HG02571 (cell line): ENCODE results near the gene SOS1.

ENCODE experiments used
- ATAC-seq: cut with Tn5 transposase; IDR thresholded peaks from one replicate; pipeline ENCODE4 v1.9.1; 2021; ENCODE audit warnings: mild to moderate bottlenecking, moderate library complexity; ENCODE audit not compliant: unreplicated experiment

Gene SOS1

DNA sequence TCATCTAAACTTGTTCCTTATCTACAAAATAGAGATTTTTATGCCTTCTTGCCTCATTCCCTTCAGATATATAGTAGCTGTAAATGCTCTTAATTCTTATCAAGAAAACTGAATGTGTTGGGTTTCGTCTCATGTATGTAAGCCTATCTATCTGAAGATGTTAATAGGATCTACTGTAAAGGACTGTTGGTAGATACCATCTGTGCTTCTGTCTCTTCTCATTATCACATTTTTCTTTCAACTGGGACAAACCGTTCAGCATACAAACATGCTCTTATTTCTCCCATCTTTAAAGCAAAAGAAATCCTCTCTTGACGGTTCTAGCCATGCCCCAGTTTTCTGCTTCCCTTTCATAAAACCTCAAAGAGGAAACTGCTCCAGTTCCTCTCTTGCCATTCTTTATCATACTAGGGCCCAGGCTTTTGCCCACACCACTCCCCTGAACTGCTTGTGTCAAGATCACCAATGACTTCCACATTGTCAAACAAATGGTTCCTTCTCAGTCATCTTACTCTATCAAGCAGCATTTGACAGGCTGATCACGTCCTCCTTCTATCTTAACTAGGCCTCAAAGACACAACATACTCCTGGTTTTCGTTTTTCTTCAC lies 142.5 kb downstream of the SOS1 start:
- ATAC-seq, result no peak

DNA sequence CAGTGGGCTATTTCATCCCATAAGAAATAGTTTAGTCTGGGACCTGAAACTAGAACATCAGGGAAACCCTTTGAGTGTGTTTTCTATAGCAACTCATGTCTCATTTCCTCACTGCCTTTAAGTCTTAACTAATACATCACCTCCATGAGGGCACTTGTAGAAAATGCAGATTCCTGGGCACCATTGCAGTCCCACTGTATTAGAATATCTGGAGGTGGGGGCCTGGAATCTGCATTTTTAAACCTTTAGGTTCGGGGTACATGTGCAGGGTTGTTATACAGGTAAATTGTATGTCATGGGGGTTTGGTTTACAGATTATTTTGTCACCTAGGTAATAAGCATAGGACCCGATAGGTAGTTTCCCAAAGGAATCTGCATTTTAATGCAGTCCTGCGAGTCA lies 143.8 kb downstream of the SOS1 start:
- no peak for ATAC-seq

DNA sequence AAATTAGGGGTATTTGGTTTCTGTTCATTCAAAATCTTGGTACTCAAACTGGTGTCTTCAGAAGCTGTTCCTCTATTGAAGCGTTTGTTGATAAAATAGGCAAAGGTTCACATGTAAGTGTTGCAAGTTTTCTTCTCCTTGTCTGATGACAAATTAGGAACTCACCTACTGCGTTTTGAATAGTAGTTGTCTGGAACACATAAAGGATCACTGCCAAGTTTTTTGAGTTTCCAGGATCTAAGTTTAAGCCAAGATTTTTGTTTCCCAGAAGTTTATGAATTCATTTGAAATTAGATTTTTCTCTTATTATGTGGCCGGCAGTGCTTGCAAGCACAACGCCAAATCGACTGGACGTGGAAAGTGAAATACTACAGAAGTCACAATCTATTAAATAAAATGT lies 145.8 kb downstream of the SOS1 start:
- ATAC-seq, result no peak

- no peak for ATAC-seq
These were observed 147.6 kb downstream of the SOS1 start for GRCh38 chr2:38973266-38973665.

GRCh38 chr2:38971377-38971776 lies 149.5 kb downstream of the SOS1 start:
- ATAC-seq, result no peak

- ATAC-seq, result no peak
These were observed 152.8 kb downstream of the SOS1 start for GRCh38 chr2:38968021-38968420.

DNA sequence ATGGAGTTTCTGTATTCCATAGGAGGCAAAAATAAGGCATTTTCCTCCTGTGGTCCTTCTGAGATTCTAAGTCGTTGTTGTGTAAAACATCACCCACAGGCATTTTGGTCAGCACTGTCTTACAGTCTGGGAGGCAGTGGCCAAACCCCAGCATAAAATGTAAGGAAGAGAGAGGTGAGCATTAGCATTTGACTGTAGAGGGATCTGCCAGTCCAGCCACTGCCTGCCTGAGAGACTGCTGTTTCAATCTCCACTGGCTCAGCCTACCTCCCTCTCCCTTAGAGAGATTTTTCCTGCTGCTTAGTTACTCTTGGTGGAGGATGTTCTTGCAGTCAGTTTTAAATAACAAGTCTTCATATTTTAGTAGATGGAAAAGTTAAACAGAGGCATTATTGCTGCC lies 154.2 kb downstream of the SOS1 start:
- ATAC-seq, result no peak

- ATAC-seq, result no peak
These were observed 154.8 kb downstream of the SOS1 start for GRCh38 chr2:38966006-38966405.

- no peak for ATAC-seq
These were observed 160.1 kb downstream of the SOS1 start for GRCh38 chr2:38960609-38961320.

GRCh38 chr2:38959938-38960608 lies 160.8 kb downstream of the SOS1 start:
- ATAC-seq, result no peak

GRCh38 chr2:38959466-38959865 lies 161.4 kb downstream of the SOS1 start:
- no peak for ATAC-seq

- no peak for ATAC-seq
These were observed 162.9 kb downstream of the SOS1 start for GRCh38 chr2:38957972-38958371.

GRCh38 chr2:38951766-38952165 lies 169.1 kb downstream of the SOS1 start:
- ATAC-seq, result no peak

GRCh38 chr2:38948995-38949394 lies 171.9 kb downstream of the SOS1 start:
- no peak for ATAC-seq

GRCh38 chr2:38948387-38948882 lies 172.4 kb downstream of the SOS1 start:
- no peak for ATAC-seq

DNA sequence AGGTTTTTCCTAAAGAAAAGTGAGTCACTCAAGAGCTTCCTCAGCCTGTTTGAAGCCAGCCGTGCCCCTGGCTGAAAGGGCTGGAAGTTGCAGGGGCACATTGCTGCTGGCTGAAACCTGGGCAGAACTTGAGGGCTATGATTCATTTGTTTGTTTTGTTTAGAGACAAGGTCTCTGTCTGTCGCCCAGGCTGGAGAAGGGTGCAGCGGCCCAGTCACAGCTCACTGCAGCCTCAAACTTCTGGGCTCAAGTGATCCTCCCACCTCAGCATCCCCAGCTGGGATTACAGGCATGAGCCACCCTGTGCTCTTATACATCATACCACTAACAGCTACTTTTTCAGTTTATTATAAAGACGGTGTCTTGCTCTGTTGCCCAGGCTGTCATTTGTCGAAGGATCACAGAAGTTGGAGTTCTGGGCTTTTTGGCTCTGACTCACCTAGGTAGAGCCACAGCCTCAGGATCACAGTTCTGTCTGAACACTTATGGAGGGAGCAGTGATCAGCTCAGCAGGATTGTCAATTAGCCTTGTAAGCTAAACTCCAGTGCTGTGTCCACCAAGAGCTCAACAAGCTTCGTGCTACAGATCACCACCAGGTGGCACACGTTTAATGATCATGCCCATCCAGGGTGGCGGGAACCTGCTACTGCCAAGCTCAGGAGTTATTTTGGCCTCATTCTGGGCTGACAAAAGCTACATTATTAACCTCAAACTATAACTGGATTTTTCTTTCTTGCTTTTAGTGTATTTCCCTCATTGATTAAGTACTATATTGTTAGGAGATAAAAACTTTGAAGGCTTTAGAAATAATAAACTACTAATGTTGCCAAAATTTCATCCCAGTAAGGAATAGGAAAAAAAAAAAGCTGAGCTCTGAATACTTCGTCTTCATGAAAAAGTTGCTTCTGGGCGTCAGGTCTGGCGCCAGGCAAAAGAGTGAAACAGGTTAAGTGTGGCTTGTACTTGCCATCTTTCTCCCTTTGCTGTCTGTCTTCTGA lies 173.3 kb downstream of the SOS1 start:
- ATAC-seq, result peak; percentile 66

DNA sequence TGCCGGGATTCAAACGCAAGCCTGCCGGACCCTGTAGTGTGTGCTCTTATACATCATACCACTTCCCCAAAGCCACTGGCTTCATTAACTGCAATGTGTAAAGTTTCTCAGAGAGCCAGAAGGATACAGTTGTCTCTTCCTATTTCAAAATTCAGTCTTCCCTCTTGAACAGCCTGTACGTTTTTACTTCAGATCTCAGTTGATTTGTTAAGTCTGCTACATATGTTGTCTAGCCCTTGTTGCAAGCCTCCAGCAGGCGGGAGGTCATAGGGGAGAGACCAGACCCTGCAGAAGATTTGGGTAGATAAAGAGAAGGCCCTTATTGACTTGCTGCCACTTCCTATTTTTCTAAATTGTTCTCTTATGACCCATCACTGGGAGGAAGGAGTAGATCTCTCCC lies 174.9 kb downstream of the SOS1 start:
- no peak for ATAC-seq

DNA sequence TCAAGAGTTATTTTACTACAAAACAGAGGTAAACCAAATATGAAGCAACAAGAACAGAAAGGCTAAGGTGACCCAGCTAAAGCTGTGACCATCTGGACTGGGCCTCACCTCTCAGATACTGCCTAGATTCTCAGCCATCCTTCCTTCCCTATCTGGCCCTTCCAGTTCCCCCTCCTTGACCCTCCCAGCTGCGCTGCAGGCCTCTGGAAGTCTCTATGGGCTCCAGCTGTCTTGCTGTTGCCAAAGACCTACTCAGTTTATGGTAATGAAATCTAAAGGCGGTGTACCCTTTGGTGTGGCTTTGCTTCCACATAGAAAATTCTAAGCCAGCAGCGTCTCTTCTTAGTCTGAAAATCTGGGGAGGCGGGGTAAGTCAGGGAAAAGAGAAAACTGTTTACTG lies 175.5 kb downstream of the SOS1 start:
- ATAC-seq, result no peak

DNA sequence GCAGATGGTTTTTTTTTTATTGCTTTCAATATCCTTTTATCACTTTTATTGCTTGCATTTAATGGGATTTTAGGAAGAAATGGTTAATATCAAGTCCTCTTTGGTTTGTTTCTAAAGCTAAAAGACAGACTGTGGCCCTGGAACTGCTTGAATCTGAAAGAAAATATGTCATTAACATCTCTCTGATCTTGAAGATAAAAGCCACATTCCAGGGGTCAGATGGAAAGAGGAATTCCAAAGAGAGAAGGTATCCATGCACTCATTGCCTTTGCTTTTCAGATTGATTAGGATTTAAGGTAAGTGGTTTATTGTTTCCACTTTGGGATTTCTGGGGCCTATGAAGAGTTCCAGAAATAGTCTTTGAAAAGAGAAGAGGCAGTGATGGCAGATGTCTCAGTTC lies 177.1 kb downstream of the SOS1 start:
- no peak for ATAC-seq

DNA sequence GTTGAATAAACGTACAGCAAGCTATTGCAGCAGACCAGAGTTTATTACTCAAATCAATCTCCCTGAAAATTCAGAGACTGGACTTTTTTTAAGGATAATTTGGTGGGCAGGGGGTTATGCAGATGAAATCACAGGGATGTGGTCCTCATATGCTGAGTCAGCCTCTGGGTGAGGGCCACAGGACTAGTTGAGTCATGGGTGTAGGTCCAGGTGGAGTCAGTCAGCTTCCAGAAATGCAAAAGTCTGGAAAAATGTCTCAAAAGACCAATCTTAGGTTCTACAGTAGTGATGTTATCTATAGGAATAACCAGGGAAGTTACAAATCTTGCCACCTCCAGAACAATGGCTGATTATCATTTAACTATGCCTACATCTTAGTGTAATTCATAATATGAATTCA lies 180.1 kb downstream of the SOS1 start:
- ATAC-seq, result no peak

GRCh38 chr2:38937548-38937947 lies 183.3 kb downstream of the SOS1 start:
- ATAC-seq, result no peak
